HepG2 (cell line): ENCODE data around the gene SAPCD2. TPM values are rescaled to one million over a fixed set of nuclear protein-coding genes. Genes with fewer than 3 reads are reported as not detected.

ENCODE experiments used
- ATAC-seq: fragments of 200-7000 bp; cut with Tn5 transposase; 3 replicates; pipeline ENCODE4 v1.9.1; 2020; ENCODE audit warnings: mild to moderate bottlenecking, moderate library complexity
- BruUV-seq: library from RNA; stranded (reverse); fragments of 400-500 nt; replicated peaks from 2 replicates; lab custom pipeline; 2021; lab: Mats Ljungman, UMichigan
- CTCF ChIA-PET: fragments of 300-600 bp; formaldehyde crosslinking; extraction: SDS; loops from one replicate; lab custom pipeline; 2021; ENCODE audit warnings: low total read pairs, inconsistent platforms, low intra/inter-chr PET ratio; lab: Yijun Ruan, JAX
- POLR2A ChIA-PET: fragments of 350-600 bp; sonication (Branson Sonifier 250); formaldehyde crosslinking; loops from one replicate; lab custom pipeline; 2020; ENCODE audit warnings: antibody characterized with exemption, inconsistent platforms; lab: Yijun Ruan, JAX
- DNase-seq: peaks from one replicate; pipeline ENCODE4 v3.0.0-alpha.2; 2015; ENCODE audit warnings: low spot score
- FAIRE-seq: peaks from 3 replicates; lab custom pipeline; 2011; peaks lifted over from hg19 to GRCh38; lab: Jason Lieb, UNC
- H2AFZ ChIP-seq: one replicate; pipeline ENCODE4 v1.6.1; 2011; ENCODE audit warnings: low read length, inconsistent platforms
- H3K27ac ChIP-seq: fragments of 300-600 bp; 3 replicates; pipeline ENCODE4 v1.8.0; 2011; ENCODE audit warnings: mixed run types, mild to moderate bottlenecking, mixed read lengths, low read length, inconsistent platforms; ENCODE audit not compliant: insufficient read depth; ENCODE audit errors: extremely low read length
- H3K27me3 ChIP-seq, 2 experiments: fragments of 200-600 bp in 1 of 2; 2 replicates in 1 of 2; 3 replicates in 1 of 2; pipeline versions ENCODE4 v1.6.0 to v1.8.0; 2011; ENCODE audit warnings: low read length in 2 of 2, mild to moderate bottlenecking in 2 of 2, moderate library complexity in 2 of 2, inconsistent platforms in 1 of 2; ENCODE audit not compliant: insufficient read depth in 2 of 2, control insufficient read depth in 1 of 2
- H3K36me3 ChIP-seq, 2 experiments: fragments of 200-600 bp in 1 of 2; replicated peaks in 1 of 2; 2 replicates in 1 of 2; 3 replicates in 1 of 2; pipeline versions ENCODE4 v1.5.1 to v1.8.0; 2011; ENCODE audit warnings: low read length in 2 of 2, inconsistent platforms in 1 of 2; ENCODE audit not compliant: insufficient read depth in 2 of 2, control insufficient read depth in 1 of 2
- H3K4me1 ChIP-seq: 2 replicates; pipeline ENCODE4 v1.5.1; 2012; ENCODE audit warnings: low read length, inconsistent platforms; ENCODE audit not compliant: insufficient read depth
- H3K4me2 ChIP-seq: 2 replicates; pipeline ENCODE4 v1.6.0; 2011; ENCODE audit warnings: low read depth, low read length, inconsistent platforms
- H3K4me3 ChIP-seq, 3 experiments: fragments of 200-600 bp in 1 of 3; sonication (generic), shearing (Covaris generic) in 1 of 3; replicated peaks in 1 of 3; 2 replicates each; pipeline ENCODE4 v1.5.1; 2011 to 2016; ENCODE audit warnings: low read length in 3 of 3, inconsistent platforms in 2 of 3, low read depth in 2 of 3, mild to moderate bottlenecking in 2 of 3, control low read depth in 1 of 3, mixed read lengths in 1 of 3; ENCODE audit not compliant: insufficient read depth in 1 of 3
- H3K79me2 ChIP-seq: one replicate; pipeline ENCODE4 v1.6.1; 2011; ENCODE audit warnings: low read length, inconsistent platforms; ENCODE audit not compliant: insufficient read depth
- H3K9ac ChIP-seq: 2 replicates; pipeline ENCODE4 v1.6.0; 2011; ENCODE audit warnings: mild to moderate bottlenecking, low read depth, low read length, inconsistent platforms; ENCODE audit not compliant: insufficient read depth
- H3K9me3 ChIP-seq: 2 replicates; pipeline ENCODE4 v1.5.1; 2012; ENCODE audit warnings: mild to moderate bottlenecking, low read length
- H4K20me1 ChIP-seq: 2 replicates; pipeline ENCODE4 v1.6.0; 2011; ENCODE audit warnings: inconsistent platforms, mild to moderate bottlenecking, low read length, moderate library complexity; ENCODE audit not compliant: insufficient read depth
- ZNF101 ChIP-seq: sonication (generic); formaldehyde crosslinking; IDR thresholded peaks from 2 replicates; pipeline ENCODE4 v1.4.0; 2020; ENCODE audit warnings: mild to moderate bottlenecking, low read depth, missing genetic modification reagents, borderline replicate concordance
- WGBS: methylation state at CpG from one replicate; pipeline ENCODE4 v1.1.6; 2017; ENCODE audit warnings: low lambda C conversion rate; 5-methylcytosine and 5-hydroxymethylcytosine counted together
- in situ Hi-C: cut with HindIII; loops from 2 replicates; pipeline ENCODE4 v1.10.0; 2017; ENCODE audit warnings: low pct_unique_long_range_greater_than_20kb; ENCODE audit not compliant: extremely low pct_ligation_motif_present
- intact Hi-C: fragments of 100-400 bp; cut with micrococcal nuclease; formaldehyde crosslinking; loops from one replicate; pipeline ENCODE4 v1.10.0; 2022; ENCODE audit not compliant: unreplicated experiment
- polyA plus RNA-seq, 8 experiments: library from polyadenylated mRNA; depleted of rRNA in 3 of 8; stranded (reverse) in 7 of 8; unstranded in 1 of 8; fragments of >200 nt; fragmentation: Illumina TruSeq in 4 of 8; extraction: Trizol in 4 of 8; gene quantifications; 2 replicates each; pipeline versions ENCODE4 v1.2.1 to v1.2.3, GENCODE V29; 2011 to 2016; ENCODE audit warnings: low read depth in 4 of 8, missing spikeins in 1 of 8, mixed read lengths in 1 of 8; ENCODE audit not compliant: insufficient read depth in 1 of 8
- total RNA-seq, 5 experiments: library from RNA; depleted of rRNA; stranded (reverse); fragments of >200 nt; fragmentation: Illumina TruSeq; extraction: Trizol; gene quantifications; 2 replicates each; pipeline ENCODE4 v1.2.3, GENCODE V29; 2016; ENCODE audit warnings: low read depth in 1 of 5
- TF ChIP-seq, protein P1 (sequence below): sonication (generic); formaldehyde crosslinking; IDR thresholded peaks from 2 replicates; pipeline ENCODE4 v1.4.0; 2020; ENCODE audit warnings: missing genetic modification reagents
- TF ChIP-seq, protein P2 (sequence below): sonication (generic); formaldehyde crosslinking; IDR thresholded peaks from 2 replicates; pipeline ENCODE4; 2020; ENCODE audit warnings: missing genetic modification reagents, mild to moderate bottlenecking, borderline replicate concordance
- TF ChIP-seq, protein P3 (sequence below): sonication (generic); formaldehyde crosslinking; IDR thresholded peaks from 2 replicates; pipeline ENCODE4 v1.4.0; 2020; ENCODE audit warnings: mild to moderate bottlenecking, low read depth, missing genetic modification reagents
- TF ChIP-seq, protein P4 (sequence below): sonication (generic); formaldehyde crosslinking; conservative IDR thresholded peaks from 2 replicates; pipeline ENCODE4 v1.8.1; 2023; ENCODE audit warnings: missing genetic modification reagents
- TF ChIP-seq, protein P5 (sequence below): sonication (generic); formaldehyde crosslinking; IDR thresholded peaks from 2 replicates; pipeline ENCODE4 v1.5.1; 2020; ENCODE audit warnings: mild to moderate bottlenecking, missing genetic modification reagents, moderate library complexity

The SAPCD2 gene
- total and polyA plus RNA-seq, 2 of the 13 experiments (the other 11 are each of a cell fraction or from before 2014, with no cell fraction given), result 21.9 to 42.8 TPM

DNA sequence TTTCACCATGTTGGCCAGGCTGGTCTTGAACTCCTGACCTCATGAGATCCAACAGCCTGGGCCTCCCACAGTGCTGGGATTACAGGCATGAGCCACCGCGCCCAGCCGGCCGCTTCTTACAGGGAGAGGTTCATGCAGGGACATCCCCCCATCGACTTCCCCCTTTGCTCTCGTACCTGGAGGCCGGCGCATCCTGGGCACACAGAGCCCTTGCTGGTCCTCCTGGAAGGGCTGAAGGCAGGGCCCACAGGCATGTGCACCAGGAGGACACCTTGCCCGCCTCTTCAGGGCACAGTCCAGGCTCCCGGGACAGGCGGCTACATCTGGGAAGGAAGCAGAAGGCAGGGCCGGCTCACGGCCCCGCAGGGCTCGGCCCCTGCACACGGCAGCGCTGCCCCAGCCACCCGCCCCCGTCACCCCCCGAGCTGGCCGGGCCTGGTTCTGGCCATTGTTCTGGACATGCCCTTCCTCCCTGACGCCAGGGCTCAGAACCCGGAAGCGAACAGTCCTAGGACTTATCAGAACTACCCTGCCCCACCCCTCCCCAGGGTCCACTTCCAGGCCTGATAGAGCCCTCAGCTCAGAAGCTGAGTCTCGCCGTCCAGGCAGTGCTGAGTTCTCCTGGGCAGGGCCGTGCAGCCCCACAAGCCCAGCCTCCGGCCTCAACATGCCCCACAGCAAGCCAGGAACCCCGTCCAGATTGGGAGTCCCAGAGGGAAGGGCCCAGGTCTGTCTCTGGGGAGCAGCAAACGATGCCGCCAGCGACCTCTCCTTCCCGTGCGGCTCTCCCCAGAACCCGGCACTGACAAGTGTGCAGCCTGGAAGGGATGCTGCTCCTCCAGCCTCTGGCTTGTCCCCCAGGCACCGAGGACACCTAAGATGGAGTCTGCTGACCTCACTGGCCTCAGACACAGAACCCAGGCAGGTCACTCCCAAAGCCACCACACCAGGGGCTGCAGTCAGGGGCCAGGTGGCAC, 27.3 kb downstream of the SAPCD2 start:
- no peak for TF ChIP-seq ZNF101 (CRISPR knock-in tag)
- TF ChIP-seq, protein P1, sequence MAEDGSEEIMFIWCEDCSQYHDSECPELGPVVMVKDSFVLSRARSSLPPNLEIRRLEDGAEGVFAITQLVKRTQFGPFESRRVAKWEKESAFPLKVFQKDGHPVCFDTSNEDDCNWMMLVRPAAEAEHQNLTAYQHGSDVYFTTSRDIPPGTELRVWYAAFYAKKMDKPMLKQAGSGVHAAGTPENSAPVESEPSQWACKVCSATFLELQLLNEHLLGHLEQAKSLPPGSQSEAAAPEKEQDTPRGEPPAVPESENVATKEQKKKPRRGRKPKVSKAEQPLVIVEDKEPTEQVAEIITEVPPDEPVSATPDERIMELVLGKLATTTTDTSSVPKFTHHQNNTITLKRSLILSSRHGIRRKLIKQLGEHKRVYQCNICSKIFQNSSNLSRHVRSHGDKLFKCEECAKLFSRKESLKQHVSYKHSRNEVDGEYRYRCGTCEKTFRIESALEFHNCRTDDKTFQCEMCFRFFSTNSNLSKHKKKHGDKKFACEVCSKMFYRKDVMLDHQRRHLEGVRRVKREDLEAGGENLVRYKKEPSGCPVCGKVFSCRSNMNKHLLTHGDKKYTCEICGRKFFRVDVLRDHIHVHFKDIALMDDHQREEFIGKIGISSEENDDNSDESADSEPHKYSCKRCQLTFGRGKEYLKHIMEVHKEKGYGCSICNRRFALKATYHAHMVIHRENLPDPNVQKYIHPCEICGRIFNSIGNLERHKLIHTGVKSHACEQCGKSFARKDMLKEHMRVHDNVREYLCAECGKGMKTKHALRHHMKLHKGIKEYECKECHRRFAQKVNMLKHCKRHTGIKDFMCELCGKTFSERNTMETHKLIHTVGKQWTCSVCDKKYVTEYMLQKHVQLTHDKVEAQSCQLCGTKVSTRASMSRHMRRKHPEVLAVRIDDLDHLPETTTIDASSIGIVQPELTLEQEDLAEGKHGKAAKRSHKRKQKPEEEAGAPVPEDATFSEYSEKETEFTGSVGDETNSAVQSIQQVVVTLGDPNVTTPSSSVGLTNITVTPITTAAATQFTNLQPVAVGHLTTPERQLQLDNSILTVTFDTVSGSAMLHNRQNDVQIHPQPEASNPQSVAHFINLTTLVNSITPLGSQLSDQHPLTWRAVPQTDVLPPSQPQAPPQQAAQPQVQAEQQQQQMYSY, result peak; percentile 57; the same call in 1 of the 2 replicates
- TF ChIP-seq, protein P2, sequence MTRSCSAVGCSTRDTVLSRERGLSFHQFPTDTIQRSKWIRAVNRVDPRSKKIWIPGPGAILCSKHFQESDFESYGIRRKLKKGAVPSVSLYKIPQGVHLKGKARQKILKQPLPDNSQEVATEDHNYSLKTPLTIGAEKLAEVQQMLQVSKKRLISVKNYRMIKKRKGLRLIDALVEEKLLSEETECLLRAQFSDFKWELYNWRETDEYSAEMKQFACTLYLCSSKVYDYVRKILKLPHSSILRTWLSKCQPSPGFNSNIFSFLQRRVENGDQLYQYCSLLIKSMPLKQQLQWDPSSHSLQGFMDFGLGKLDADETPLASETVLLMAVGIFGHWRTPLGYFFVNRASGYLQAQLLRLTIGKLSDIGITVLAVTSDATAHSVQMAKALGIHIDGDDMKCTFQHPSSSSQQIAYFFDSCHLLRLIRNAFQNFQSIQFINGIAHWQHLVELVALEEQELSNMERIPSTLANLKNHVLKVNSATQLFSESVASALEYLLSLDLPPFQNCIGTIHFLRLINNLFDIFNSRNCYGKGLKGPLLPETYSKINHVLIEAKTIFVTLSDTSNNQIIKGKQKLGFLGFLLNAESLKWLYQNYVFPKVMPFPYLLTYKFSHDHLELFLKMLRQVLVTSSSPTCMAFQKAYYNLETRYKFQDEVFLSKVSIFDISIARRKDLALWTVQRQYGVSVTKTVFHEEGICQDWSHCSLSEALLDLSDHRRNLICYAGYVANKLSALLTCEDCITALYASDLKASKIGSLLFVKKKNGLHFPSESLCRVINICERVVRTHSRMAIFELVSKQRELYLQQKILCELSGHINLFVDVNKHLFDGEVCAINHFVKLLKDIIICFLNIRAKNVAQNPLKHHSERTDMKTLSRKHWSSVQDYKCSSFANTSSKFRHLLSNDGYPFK (CRISPR knock-in tag), result no peak
- TF ChIP-seq, protein P3, sequence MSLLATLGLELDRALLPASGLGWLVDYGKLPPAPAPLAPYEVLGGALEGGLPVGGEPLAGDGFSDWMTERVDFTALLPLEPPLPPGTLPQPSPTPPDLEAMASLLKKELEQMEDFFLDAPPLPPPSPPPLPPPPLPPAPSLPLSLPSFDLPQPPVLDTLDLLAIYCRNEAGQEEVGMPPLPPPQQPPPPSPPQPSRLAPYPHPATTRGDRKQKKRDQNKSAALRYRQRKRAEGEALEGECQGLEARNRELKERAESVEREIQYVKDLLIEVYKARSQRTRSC (CRISPR knock-in tag), result no peak
- TF ChIP-seq, protein P4, sequence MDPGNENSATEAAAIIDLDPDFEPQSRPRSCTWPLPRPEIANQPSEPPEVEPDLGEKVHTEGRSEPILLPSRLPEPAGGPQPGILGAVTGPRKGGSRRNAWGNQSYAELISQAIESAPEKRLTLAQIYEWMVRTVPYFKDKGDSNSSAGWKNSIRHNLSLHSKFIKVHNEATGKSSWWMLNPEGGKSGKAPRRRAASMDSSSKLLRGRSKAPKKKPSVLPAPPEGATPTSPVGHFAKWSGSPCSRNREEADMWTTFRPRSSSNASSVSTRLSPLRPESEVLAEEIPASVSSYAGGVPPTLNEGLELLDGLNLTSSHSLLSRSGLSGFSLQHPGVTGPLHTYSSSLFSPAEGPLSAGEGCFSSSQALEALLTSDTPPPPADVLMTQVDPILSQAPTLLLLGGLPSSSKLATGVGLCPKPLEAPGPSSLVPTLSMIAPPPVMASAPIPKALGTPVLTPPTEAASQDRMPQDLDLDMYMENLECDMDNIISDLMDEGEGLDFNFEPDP (CRISPR knock-in tag), result no peak
- TF ChIP-seq, protein P5, sequence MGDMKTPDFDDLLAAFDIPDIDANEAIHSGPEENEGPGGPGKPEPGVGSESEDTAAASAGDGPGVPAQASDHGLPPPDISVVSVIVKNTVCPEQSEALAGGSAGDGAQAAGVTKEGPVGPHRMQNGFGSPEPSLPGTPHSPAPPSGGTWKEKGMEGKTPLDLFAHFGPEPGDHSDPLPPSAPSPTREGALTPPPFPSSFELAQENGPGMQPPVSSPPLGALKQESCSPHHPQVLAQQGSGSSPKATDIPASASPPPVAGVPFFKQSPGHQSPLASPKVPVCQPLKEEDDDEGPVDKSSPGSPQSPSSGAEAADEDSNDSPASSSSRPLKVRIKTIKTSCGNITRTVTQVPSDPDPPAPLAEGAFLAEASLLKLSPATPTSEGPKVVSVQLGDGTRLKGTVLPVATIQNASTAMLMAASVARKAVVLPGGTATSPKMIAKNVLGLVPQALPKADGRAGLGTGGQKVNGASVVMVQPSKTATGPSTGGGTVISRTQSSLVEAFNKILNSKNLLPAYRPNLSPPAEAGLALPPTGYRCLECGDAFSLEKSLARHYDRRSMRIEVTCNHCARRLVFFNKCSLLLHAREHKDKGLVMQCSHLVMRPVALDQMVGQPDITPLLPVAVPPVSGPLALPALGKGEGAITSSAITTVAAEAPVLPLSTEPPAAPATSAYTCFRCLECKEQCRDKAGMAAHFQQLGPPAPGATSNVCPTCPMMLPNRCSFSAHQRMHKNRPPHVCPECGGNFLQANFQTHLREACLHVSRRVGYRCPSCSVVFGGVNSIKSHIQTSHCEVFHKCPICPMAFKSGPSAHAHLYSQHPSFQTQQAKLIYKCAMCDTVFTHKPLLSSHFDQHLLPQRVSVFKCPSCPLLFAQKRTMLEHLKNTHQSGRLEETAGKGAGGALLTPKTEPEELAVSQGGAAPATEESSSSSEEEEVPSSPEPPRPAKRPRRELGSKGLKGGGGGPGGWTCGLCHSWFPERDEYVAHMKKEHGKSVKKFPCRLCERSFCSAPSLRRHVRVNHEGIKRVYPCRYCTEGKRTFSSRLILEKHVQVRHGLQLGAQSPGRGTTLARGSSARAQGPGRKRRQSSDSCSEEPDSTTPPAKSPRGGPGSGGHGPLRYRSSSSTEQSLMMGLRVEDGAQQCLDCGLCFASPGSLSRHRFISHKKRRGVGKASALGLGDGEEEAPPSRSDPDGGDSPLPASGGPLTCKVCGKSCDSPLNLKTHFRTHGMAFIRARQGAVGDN (CRISPR knock-in tag), result peak; percentile 29
- FAIRE-seq (no peak), ATAC-seq (no peak), DNase-seq (no peak)
- intact Hi-C loops (no loop called here), in situ Hi-C loops (loop anchor here (10.0 kb wide), 1 partner anchor 268 kb away; no protein-coding TSS in a partner anchor)
- no peaks in the 10 kb centered on the region for H3K36me3 ChIP-seq
- peaks cover 25% of the 10 kb centered on the region for H3K4me1 ChIP-seq
- H3K4me3 ChIP-seq, result peak overlapping the region in 1 of 3 experiments; percentile 12; a peak in 1 of 6 replicates
- peaks cover 3 to 27% of the 10 kb centered on the region in 2 experiments; a peak in 4 of 5 replicates for H3K27me3 ChIP-seq
- POLR2A ChIA-PET, result no interaction called here
- H4K20me1 ChIP-seq, result peaks cover 3% of the 10 kb centered on the region; the same call in 1 of the 2 replicates
- no peak overlapping the region for H3K4me2 ChIP-seq
- no peaks in the 10 kb centered on the region for H3K9me3 ChIP-seq
- WGBS, result 73% methylated on average over 12 of the region's 36 CpGs
- no peaks in the 10 kb centered on the region for H3K79me2 ChIP-seq
- CTCF ChIA-PET, result no interaction called here
- BruUV-seq, result no TSS peak
- H2AFZ ChIP-seq, result no peak overlapping the region
- no peak overlapping the region for H3K27ac ChIP-seq
- no peak overlapping the region for H3K9ac ChIP-seq
